Measurements from ENCODE around the gene TSHZ1. TPM values are rescaled to one million over a fixed set of nuclear protein-coding genes. Genes with fewer than 3 reads are reported as not detected.

TSHZ1 gene
- polyA plus RNA-seq, 1 donor from 2014 or later = 1.1 TPM

- Histone ChIP-seq H2AFZ (ENCODE audit: low read depth, low read length) (no peak overlapping the region), H3K27ac (ENCODE audit: low read length) (no peak overlapping the region), H3K27me3 (ENCODE audit: insufficient read depth, low read depth, low read length) (no peaks in the 10 kb centered on the region)
These were observed 94.3 kb downstream of the TSHZ1 start for GRCh38 chr18:75304678-75305557.

GRCh38 chr18:75305984-75306383 lies 95.4 kb downstream of the TSHZ1 start:
- no peaks in the 10 kb centered on the region for H3K9me3 ChIP-seq (ENCODE audit: low read length)
- H3F3A ChIP-seq (ENCODE audit: insufficient read depth, low read length, poor library complexity, severe bottlenecking) = no peaks in the 10 kb centered on the region
- H3K79me2 ChIP-seq (replicated peaks; ENCODE audit: insufficient read depth, low read length) = no peaks in the 10 kb centered on the region
- H3K9ac ChIP-seq (ENCODE audit: low read length) = no peak overlapping the region
- no peak overlapping the region for H3K27ac ChIP-seq (ENCODE audit: low read length)
- H2AFZ ChIP-seq (ENCODE audit: low read depth, low read length) = no peak overlapping the region
- no peak overlapping the region for H3K4me3 ChIP-seq (ENCODE audit: low read length)
- no peaks in the 10 kb centered on the region for H3K36me3 ChIP-seq (ENCODE audit: insufficient read depth, low read length)
- H4K20me1 ChIP-seq (ENCODE audit: insufficient read depth) = no peaks in the 10 kb centered on the region
- no peaks in the 10 kb centered on the region for H3K27me3 ChIP-seq (ENCODE audit: insufficient read depth, low read depth, low read length)
- no peaks in the 10 kb centered on the region for H3K9me2 ChIP-seq (ENCODE audit: insufficient read depth, low read length)
- TF ChIP-seq CTCF (IDR thresholded peaks at IDR 0.05; ENCODE audit: poor library complexity, severe bottlenecking) (no peak), SMC3 (conservative IDR thresholded peaks at IDR 0.05; ENCODE audit: poor library complexity) (no peak)
- H3K4me2 ChIP-seq (ENCODE audit: low read length) = no peak overlapping the region

More at GRCh38 chr18:75304678-75305557, 94.3 kb downstream of the TSHZ1 start:
- no peak overlapping the region for H3K9ac ChIP-seq (ENCODE audit: low read length)
- H3K79me2 ChIP-seq (replicated peaks; ENCODE audit: insufficient read depth, low read length) = no peaks in the 10 kb centered on the region
- no peaks in the 10 kb centered on the region for H3K9me3 ChIP-seq (ENCODE audit: low read length)
- no peak for TF ChIP-seq MXI1 (conservative IDR thresholded peaks at IDR 0.05; ENCODE audit: poor library complexity, severe bottlenecking)
- H3F3A ChIP-seq (ENCODE audit: insufficient read depth, low read length, poor library complexity, severe bottlenecking) = no peaks in the 10 kb centered on the region
- H3K36me3 ChIP-seq (ENCODE audit: insufficient read depth, low read length) = no peaks in the 10 kb centered on the region
- no peak overlapping the region for H3K4me3 ChIP-seq (ENCODE audit: low read length)
- H3K4me2 ChIP-seq (ENCODE audit: low read length) = no peak overlapping the region
- no peaks in the 10 kb centered on the region for H3K9me2 ChIP-seq (ENCODE audit: insufficient read depth, low read length)
- H4K20me1 ChIP-seq (ENCODE audit: insufficient read depth) = no peaks in the 10 kb centered on the region

- H3K36me3 ChIP-seq (ENCODE audit: insufficient read depth, low read length) = no peaks in the 10 kb centered on the region
- no peak overlapping the region for H3K9ac ChIP-seq (ENCODE audit: low read length)
- H3K79me2 ChIP-seq (replicated peaks; ENCODE audit: insufficient read depth, low read length) = no peaks in the 10 kb centered on the region
- H3K4me3 ChIP-seq (ENCODE audit: low read length) = no peak overlapping the region
- no peaks in the 10 kb centered on the region for H3F3A ChIP-seq (ENCODE audit: insufficient read depth, low read length, poor library complexity, severe bottlenecking)
- no peaks in the 10 kb centered on the region for H3K9me3 ChIP-seq (ENCODE audit: low read length)
- H2AFZ ChIP-seq (ENCODE audit: low read depth, low read length) = no peak overlapping the region
- H4K20me1 ChIP-seq (ENCODE audit: insufficient read depth) = no peaks in the 10 kb centered on the region
- no peak overlapping the region for H3K27ac ChIP-seq (ENCODE audit: low read length)
- H3K9me2 ChIP-seq (ENCODE audit: insufficient read depth, low read length) = no peaks in the 10 kb centered on the region
- no peak overlapping the region for H3K4me2 ChIP-seq (ENCODE audit: low read length)
- no peaks in the 10 kb centered on the region for H3K27me3 ChIP-seq (ENCODE audit: insufficient read depth, low read depth, low read length)
- TF ChIP-seq CTCF (IDR thresholded peaks at IDR 0.05; ENCODE audit: poor library complexity, severe bottlenecking) (no peak), RAD21 (conservative IDR thresholded peaks at IDR 0.05) (no peak), MXI1 (conservative IDR thresholded peaks at IDR 0.05; ENCODE audit: poor library complexity, severe bottlenecking) (no peak), POLR2AphosphoS5 (IDR thresholded peaks at IDR 0.05) (no peak), TAF1 (IDR thresholded peaks at IDR 0.05; ENCODE audit: low read depth) (no peak), EZH2 (IDR thresholded peaks at IDR 0.05; ENCODE audit: borderline replicate concordance, insufficient read depth, low read length, poor library complexity, severe bottlenecking) (no peak), SMC3 (conservative IDR thresholded peaks at IDR 0.05; ENCODE audit: poor library complexity) (no peak), EP300 (conservative IDR thresholded peaks at IDR 0.05; ENCODE audit: poor library complexity, severe bottlenecking) (no peak), REST (IDR thresholded peaks at IDR 0.05; ENCODE audit: borderline replicate concordance) (no peak)
These were observed 96.9 kb downstream of the TSHZ1 start for GRCh38 chr18:75307530-75307929.

All from neural cell (in vitro differentiated cells).